Motor neuron (in vitro differentiated cells): ENCODE data around the gene TAGLN2. TPM values are rescaled to one million over a fixed set of nuclear protein-coding genes. Genes with fewer than 3 reads are reported as not detected.

Experiments
- ATAC-seq, 8 experiments: fragments of 200-7000 bp; cut with Tn5 transposase; replicated peaks in 6 of 8; 2 replicates each; pipeline ENCODE4 v1.8.0; 2021; ENCODE audit warnings: mild to moderate bottlenecking in 8 of 8, moderate library complexity in 8 of 8
- H3K27ac ChIP-seq, 2 donors: fragments of 250-450 bp; sonication (Bioruptor Pico); 2 replicates each; pipeline ENCODE4 v1.9.0; 2021; ENCODE audit warnings: antibody characterized with exemption in 2 of 2, mild to moderate bottlenecking in 2 of 2, moderate library complexity in 1 of 2
- H3K4me1 ChIP-seq, 2 donors: fragments of 250-450 bp; sonication (Bioruptor Pico); replicated peaks in 1 of 2; 2 replicates each; pipeline ENCODE4 v1.6.1; 2021; ENCODE audit warnings: antibody characterized with exemption in 2 of 2, mild to moderate bottlenecking in 2 of 2, moderate library complexity in 1 of 2
- H3K4me3 ChIP-seq, 5 donors: fragments of 250-450 bp; sonication (Bioruptor Pico); 2 replicates each; pipeline ENCODE4 v1.9.0; 2021; ENCODE audit warnings: antibody characterized with exemption in 5 of 5, mild to moderate bottlenecking in 5 of 5, moderate library complexity in 4 of 5
- WGBS, 10 experiments: fragments of 450-650 bp; shearing (Covaris generic); methylation state at CpG; one replicate each; pipeline ENCODE4 v1.0.0; 2022; 5-methylcytosine and 5-hydroxymethylcytosine counted together
- in situ Hi-C, 9 experiments: fragments of 400-800 bp; cut with MboI; loops; one replicate each; pipeline ENCODE4 v1.15.0; 2021; ENCODE audit warnings: low sequenced_read_pairs in 9 of 9, low pct_unique_long_range_greater_than_20kb in 2 of 9; ENCODE audit not compliant: unreplicated experiment in 9 of 9
- total RNA-seq, 8 experiments: library from RNA; unstranded; fragments of 300-600 nt; gene quantifications; 2 replicates each; pipeline versions ENCODE4 v1.2.3 to v1.2.4, GENCODE V29; 2022

TAGLN2 gene
- total RNA-seq, 8 experiments from 2014 or later: 9.4 to 296 (median 93.0) TPM

DNA sequence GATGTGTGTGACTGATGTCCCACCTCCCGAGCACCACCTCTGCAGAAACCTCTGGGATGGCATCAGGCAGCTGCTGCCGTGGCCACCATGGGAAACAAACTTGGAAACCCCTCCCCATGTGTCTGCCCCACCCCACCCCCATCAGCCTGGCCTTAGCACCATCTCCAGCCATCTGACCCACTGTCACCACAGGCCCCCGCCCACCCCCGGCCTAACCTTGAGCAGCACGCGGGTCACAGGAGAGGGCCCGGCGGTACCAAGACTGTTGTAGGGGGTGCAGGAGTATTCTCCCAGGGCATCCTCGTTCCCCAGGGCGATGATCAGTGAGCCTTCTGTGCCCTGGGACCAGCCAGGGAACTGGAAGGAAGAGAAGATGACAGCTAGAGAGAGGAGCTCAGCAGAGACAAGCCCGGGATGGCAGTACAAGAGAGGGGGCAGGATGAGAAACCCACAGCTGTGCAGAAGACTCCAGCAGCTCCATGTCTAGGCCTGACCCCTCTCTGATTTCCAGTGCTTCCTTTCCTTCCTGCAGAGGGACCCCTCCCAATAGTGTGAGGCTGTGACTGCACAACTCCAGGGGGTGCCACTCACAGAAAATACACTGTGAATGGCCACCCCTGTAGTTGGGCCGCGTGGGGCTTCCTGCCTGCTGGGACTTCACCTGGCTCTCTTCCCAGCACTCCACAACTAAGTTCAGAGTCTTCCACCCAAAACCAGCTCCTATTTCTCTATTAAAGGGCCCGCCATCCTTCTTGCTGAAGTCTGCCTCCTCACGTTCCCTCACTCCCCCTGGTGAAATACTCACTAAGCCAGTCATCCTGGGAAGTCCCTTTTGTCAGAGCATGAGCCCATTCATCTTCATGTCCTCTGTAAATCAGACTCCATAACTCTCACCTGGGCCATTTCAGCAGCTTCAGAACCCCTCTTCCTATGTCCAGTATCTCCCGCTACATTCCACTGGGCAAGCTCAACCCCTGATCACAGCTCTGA is 7.3 kb upstream of the TAGLN2 start:
- H3K4me3 ChIP-seq: no peak overlapping the region
- H3K27ac ChIP-seq: no peak overlapping the region
- 43 to 100% (median 87%) methylated on average over 1 to 9 of the region's 16 CpGs; no CpG with 5 or more reads in 1 of the 10 experiments for WGBS, 10 experiments
- in situ Hi-C loops: loop anchor here in 4 of 9 experiments (10.0 to 25.0 kb wide), 5 partner anchors 72 to 305 kb away; partner anchors contain the start of genes IGSF8 (in 2 of the 4), KCNJ9 (in 2 of the 4), DUSP23 (in 1 of the 4) and KCNJ10 (in 1 of the 4)
- peaks cover 12% of the 10 kb centered on the region in 2 donors for H3K4me1 ChIP-seq
- ATAC-seq: no peak

DNA sequence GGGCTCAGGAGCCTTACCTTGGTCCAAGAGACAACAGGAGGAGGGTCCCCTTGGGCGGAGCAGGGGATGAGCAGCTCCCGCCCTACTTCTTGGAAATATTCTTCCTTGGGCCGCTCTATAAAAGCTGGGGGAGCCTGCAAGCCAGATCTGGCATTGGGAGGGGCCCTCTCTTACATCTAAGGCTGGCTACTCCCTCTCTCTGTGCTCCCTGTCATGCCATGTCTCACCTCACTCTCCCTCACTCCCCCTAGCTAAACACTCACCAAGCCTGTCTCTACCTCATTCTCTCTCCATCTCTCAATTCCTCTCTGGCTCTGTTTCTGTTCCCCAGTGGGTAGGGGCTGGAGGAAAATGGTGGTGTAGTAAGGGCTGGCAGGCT is 6.5 kb upstream of the TAGLN2 start:
- Histone ChIP-seq H3K4me1 (peaks cover 4% of the 10 kb centered on the region in 2 donors), H3K4me3 (no peak overlapping the region), H3K27ac (no peak overlapping the region)
- ATAC-seq: peak in 2 of 8 experiments; percentile 46 to 51
- in situ Hi-C loops: loop anchor here in 4 of 9 experiments (10.0 to 25.0 kb wide), 5 partner anchors 73 to 306 kb away; partner anchors contain the start of genes IGSF8 (in 2 of the 4), KCNJ9 (in 2 of the 4), DUSP23 (in 1 of the 4) and KCNJ10 (in 1 of the 4)
- 57 to 100% (median 93%) methylated on average over 1 to 3 of the region's 3 CpGs; no CpG with 5 or more reads in 5 of the 10 experiments for WGBS, 10 experiments

DNA sequence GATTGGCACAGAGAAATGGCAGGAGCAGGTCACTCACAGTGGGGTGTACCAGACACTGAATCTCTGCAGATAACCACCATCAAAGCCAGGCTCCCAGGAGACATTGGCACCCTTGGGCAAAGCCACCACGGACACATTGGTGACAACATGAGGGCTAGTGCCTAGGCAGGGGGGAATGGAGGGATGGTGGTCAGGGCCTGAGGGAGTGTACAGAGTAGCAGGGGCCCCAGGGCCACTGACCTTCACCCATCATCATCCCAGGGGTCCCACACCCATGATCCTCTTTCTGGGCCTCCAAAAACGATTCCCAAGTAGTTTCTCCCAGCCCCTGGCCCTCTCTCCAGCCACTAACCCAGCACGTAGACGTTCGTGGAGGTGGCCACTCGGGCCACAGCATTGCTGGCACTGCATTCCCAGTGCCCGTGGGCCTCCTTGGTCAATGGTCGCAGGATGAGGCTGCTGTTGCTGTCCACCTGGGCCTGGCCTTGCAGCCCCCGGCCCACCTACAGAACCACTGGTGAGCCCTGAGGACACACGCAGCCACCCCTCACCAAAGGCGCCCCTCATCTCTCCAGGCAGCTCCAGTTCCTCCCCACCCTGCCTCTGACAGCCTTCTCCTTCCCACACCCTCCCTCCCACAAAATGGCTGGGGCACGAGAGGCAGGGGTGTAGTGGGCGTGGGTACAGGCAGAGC is 5.9 kb upstream of the TAGLN2 start:
- H3K4me1 ChIP-seq: peaks cover 0 to under 1% of the 10 kb centered on the region in 2 donors
- WGBS, 10 experiments: 40 to 100% (median 81%) methylated on average over 1 to 7 of the region's 13 CpGs; no CpG with 5 or more reads in 4 of the 10 experiments
- H3K27ac ChIP-seq: no peak overlapping the region
- no peak overlapping the region for H3K4me3 ChIP-seq
- in situ Hi-C loops: loop anchor here in 4 of 9 experiments (10.0 to 25.0 kb wide), 5 partner anchors 74 to 306 kb away; partner anchors contain the start of genes IGSF8 (in 2 of the 4), KCNJ9 (in 2 of the 4), DUSP23 (in 1 of the 4) and KCNJ10 (in 1 of the 4)
- ATAC-seq: no peak

GRCh38 chr1:159930634-159931033 is 5.3 kb upstream of the TAGLN2 start:
- WGBS, 10 experiments: 93 to 100% (median 98%) methylated on average over 1 to 7 of the region's 8 CpGs; no CpG with 5 or more reads in 7 of the 10 experiments
- H3K27ac ChIP-seq: no peak overlapping the region
- ATAC-seq: no peak
- peaks cover 5 to 6% of the 10 kb centered on the region in 2 donors for H3K4me1 ChIP-seq
- in situ Hi-C loops: loop anchor here in 4 of 9 experiments (10.0 to 25.0 kb wide), 5 partner anchors 74 to 307 kb away; partner anchors contain the start of genes IGSF8 (in 2 of the 4), KCNJ9 (in 2 of the 4), DUSP23 (in 1 of the 4) and KCNJ10 (in 1 of the 4)
- no peak overlapping the region for H3K4me3 ChIP-seq

- H3K27ac ChIP-seq: no peak overlapping the region
- H3K4me3 ChIP-seq: no peak overlapping the region
- in situ Hi-C loops: loop anchor here in 4 of 9 experiments (10.0 to 25.0 kb wide), 5 partner anchors 75 to 307 kb away; partner anchors contain the start of genes IGSF8 (in 2 of the 4), KCNJ9 (in 2 of the 4), DUSP23 (in 1 of the 4) and KCNJ10 (in 1 of the 4)
- WGBS, 10 experiments: 95 to 100% methylated on average over 1 to 7 of the region's 11 CpGs; no CpG with 5 or more reads in 8 of the 10 experiments
- ATAC-seq: no peak
- H3K4me1 ChIP-seq: peaks cover 5 to 7% of the 10 kb centered on the region in 2 donors
These were observed 4.9 kb upstream of the TAGLN2 start for GRCh38 chr1:159930216-159930615.

DNA sequence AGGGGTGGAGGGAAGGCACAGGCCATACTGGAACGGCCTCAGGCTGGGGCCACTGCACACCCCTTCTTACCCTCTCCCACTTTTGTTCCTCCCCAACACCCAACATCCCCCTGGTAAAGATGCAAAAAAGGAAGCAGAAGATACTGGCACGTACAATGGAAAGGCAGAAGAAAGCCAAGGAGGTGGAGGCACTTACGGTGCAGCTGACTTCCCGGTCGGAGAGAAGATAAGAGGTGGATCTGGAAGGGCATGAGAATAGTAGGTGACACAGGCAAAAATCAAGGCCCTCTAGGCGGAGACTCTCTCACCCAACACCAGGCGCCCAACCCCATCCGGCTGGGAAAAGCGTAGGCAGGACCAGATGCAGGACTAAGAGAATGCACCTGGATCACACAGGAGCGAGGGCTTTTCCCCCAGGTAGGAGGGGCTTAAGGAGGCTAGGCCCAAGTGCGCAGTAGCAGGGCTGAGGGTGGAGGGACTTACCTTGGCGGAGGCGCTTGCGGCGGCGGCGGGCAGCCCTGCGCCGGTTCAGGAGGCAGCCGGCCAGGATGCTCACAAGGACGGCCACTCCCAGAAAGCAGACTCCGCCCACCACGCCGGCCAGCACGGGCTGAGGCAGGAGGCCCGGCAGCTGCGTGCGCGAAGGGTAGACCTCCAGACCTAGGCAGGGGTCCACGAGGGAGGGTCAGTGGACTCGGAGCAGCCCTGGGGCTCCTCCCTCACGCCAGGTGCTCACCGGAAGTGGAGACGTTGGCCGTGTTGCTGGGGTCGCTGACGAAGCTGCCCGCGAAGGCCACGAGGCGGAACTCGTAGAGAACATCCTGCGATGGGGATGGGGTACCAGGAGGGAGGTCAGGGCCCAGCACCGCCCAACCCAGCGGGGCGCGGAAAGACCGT is 4.1 kb upstream of the TAGLN2 start:
- in situ Hi-C loops: loop anchor here in 4 of 9 experiments (10.0 to 25.0 kb wide), 5 partner anchors 75 to 308 kb away; partner anchors contain the start of genes IGSF8 (in 2 of the 4), KCNJ9 (in 2 of the 4), DUSP23 (in 1 of the 4) and KCNJ10 (in 1 of the 4)
- 76 to 100% (median 84%) methylated on average over 3 to 32 of the region's 48 CpGs; no CpG with 5 or more reads in 2 of the 10 experiments for WGBS, 10 experiments

DNA sequence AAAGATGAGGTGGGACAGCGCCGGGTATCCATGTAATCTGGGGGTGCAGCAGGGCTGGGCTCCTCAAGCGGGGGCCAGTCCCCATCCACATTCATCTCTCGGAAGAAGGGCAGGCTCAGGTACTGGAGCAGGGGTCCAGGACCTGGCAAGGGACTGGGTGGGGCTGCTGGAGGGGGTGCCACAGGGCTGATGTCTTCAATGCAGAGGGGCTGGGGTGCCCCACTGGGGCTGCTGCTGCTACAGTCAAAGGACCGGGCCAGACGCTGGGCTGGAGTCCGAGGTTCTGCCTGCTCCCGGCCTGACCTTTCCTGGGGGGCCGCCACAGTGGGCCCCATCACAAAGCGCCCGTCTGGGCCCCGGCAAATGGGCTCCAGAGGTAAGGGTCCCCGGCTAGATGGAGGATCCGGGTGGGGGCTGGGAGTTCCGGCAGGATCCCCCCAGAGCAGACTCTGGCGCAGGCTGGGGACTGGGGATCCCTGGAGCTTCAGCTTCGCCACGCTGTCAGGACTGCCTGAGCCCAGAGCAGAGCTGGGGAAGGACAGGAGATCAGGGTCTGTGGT is 3.3 kb upstream of the TAGLN2 start:
- WGBS, 10 experiments: 80 to 100% (median 100%) methylated on average over 1 to 3 of the region's 18 CpGs; no CpG with 5 or more reads in 7 of the 10 experiments
- Histone ChIP-seq H3K4me1 (peaks cover 12 to 17% of the 10 kb centered on the region in 2 donors), H3K27ac (no peak overlapping the region), H3K4me3 (no peak overlapping the region)
- in situ Hi-C loops: loop anchor here in 3 of 9 experiments (25.0 kb wide), 3 partner anchors 141 to 309 kb away; partner anchors contain the start of genes IGSF8 (in 2 of the 3), KCNJ9 (in 2 of the 3) and DUSP23 (in 1 of the 3)
- ATAC-seq: no peak

More for the DNA sequence above, 4.1 kb upstream of the TAGLN2 start:
- no peak overlapping the region for H3K27ac ChIP-seq
- peaks cover 7 to 9% of the 10 kb centered on the region in 2 donors for H3K4me1 ChIP-seq
- peak in 1 of 8 experiments; percentile 2 for ATAC-seq
- H3K4me3 ChIP-seq: no peak overlapping the region

DNA sequence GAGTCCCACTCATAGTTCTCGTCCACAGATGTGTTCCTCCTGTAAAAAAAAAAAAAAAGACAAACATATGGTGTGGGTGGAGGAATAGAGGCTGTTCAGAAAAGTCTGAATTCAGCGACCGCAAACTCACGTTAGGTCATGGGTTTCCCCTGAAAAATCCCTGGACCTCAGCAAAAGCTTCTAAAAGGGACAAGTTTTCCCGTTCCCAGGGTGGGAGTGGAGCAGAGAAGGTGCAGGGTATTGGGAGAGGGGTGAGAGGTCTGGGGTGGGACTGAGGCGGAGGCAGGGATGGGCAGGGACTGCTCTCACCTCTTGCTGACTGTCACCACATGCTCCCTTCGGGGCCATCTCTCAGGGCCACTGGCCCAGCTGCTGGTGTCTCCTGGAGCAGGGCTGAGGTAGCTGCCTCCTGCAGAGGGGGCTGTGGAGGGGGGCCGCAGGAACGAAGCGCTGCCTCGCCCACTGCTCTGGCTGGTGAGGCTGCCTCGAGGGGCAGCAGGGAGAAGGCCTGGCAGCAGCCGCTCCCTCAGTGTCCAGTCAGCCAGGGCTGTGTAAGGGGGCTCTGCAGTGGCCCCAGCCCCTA is 2.6 kb upstream of the TAGLN2 start:
- H3K4me3 ChIP-seq: no peak overlapping the region
- in situ Hi-C loops: loop anchor here in 3 of 9 experiments (25.0 kb wide), 3 partner anchors 141 to 309 kb away; partner anchors contain the start of genes IGSF8 (in 2 of the 3), KCNJ9 (in 2 of the 3) and DUSP23 (in 1 of the 3)
- no peak overlapping the region for H3K27ac ChIP-seq
- peaks cover 18 to 23% of the 10 kb centered on the region in 2 donors for H3K4me1 ChIP-seq
- peak in 1 of 8 experiments; percentile 2 for ATAC-seq
- 20 to 100% (median 86%) methylated on average over 1 to 6 of the region's 13 CpGs; no CpG with 5 or more reads in 5 of the 10 experiments for WGBS, 10 experiments

DNA sequence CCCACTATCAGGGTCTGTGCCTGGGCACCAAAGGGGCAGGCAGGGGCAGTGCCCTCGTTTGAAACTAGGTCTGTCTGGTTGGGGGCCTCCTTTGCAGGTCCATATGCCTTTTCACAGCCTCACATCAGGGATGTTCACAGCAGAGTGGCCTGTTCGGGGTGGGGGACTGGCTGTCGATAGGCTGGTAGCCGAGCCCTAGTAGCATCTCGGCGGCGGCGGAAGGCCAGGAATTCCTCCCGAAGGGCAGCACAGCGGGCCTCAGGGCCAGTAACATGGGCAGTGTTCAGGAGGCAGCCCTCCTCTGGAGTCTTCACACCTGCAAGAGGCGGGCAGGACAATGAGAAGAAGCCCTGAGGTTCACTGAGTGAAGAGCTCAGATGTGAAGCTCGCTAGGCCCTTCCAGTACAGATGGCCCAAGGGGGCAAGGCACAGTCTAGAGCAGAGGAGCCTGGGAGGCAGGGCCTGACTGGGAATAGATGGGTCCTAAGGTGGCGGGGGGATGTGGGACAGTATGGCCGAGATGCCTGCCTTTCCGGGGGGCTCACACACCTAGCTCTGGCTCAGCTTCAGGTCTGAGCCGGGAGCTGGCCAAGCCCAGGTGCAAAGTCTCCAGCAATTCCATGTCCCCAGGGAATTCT is 2.0 kb upstream of the TAGLN2 start:
- ATAC-seq: no peak
- Histone ChIP-seq H3K4me1 (peaks cover 23 to 30% of the 10 kb centered on the region in 2 donors), H3K27ac (no peak overlapping the region), H3K4me3 (no peak overlapping the region)
- in situ Hi-C loops: loop anchor here in 3 of 9 experiments (25.0 kb wide), 3 partner anchors 140 to 310 kb away; partner anchors contain the start of genes IGSF8 (in 2 of the 3), KCNJ9 (in 2 of the 3) and DUSP23 (in 1 of the 3)
- 0 to 100% (median 89%) methylated on average over 1 to 12 of the region's 16 CpGs; no CpG with 5 or more reads in 5 of the 10 experiments for WGBS, 10 experiments

DNA sequence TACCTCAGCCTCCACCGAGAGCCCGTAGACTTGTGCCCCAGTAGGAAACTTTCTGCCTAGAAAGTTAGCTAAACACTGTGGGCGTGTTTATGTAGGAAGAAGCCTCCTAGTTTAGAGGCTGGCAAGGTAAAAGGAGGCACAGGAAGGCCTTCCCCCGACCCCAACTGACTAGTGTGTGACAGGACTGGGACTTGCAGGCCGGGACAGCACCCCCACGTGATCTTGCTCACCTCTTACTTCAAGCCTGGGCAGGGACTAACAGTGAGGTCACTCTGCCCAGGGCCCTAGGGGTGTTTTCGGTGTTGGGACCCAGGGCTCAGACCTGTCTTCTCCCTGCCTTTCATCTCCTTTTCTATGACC is 392 bp upstream of the TAGLN2 start:
- H3K27ac ChIP-seq: no peak overlapping the region
- WGBS, 10 experiments: 0 to 28% (median 0%) methylated on average over 1 to 7 of the region's 7 CpGs; no CpG with 5 or more reads in 1 of the 10 experiments
- H3K4me3 ChIP-seq: peak overlapping the region; percentile 24 to 43 (median 40)
- peak in 5 of 8 experiments; percentile 0 to 8 (median 1) for ATAC-seq
- H3K4me1 ChIP-seq: peaks cover 23 to 31% of the 10 kb centered on the region in 2 donors
- in situ Hi-C loops: loop anchor here in 3 of 9 experiments (25.0 kb wide), 3 partner anchors 138 to 312 kb away; partner anchors contain the start of genes IGSF8 (in 2 of the 3), KCNJ9 (in 2 of the 3) and DUSP23 (in 1 of the 3)
